ENCODE results near the gene INTS11.

Gene INTS11

DNA sequence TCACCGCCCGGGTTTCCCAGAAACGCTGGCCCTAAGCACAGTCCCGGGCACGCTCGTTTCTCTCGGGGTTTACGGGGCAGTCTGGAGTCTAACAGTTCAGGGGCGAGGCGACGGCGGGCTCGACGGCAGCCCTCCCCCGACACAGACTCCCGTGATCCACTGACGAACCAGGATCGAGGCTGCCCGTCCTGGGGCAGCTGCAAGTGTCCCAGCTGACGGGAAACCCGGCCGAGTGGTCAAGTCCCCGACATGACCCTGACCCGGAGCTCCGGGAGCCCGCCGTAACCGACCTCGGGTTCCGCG lies 51.3 kb downstream of the INTS11 start:
- WGBS, 2 donors (ENCODE audit: extremely low coverage in 2 of 2, insufficient read length in 2 of 2, insufficient replicate concordance in 1 of 2), result no CpG with 5 or more reads among the region's 31 CpGs
- no peak for DNase-seq (ENCODE audit: low spot score)

DNA sequence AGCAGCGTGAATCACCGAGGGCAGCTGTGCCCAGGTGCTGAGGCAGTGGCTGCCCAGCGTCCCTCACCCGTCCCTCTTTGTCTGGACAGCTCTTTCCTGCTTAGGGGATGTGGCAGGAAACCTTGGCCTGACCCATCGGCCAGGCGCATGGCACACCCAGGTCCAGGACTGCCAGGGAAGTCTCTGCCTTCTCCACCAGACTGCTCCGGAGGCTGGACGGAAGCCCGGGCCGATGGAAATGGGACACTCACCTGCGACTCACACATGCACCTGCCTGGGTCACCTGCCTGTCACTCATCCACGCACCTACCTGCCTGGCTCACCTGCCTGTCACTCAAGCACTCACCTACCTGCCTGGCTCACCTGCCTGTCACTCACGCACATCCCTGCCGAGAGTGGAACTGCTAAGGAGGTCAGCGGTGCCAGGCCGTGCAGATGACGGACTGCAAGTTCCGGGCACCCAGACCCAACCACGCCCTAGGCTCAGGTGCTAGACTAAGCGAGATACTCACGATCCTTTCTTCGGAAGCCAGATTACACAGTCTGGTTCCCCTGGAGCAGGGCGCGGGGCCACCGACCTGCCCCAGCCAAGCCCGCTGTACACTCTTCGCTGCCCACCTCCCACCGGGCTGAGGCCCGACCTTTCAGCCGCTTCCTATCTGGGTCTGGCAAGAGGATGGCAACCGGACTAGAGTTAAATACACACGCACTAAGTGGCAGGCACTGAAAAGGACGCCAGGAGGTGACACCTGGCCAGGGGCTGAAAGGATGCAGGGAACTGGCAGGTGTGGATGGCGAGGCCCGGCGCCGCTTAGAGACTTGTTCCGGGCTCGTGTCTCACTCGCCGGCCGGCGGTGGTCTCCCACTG lies 51.9 kb downstream of the INTS11 start:
- no CpG with 5 or more reads among the region's 43 CpGs for WGBS, 2 donors (ENCODE audit: extremely low coverage in 2 of 2, insufficient read length in 2 of 2, insufficient replicate concordance in 1 of 2)

More for the DNA sequence above, 51.3 kb downstream of the INTS11 start:
- peaks cover 10 to 39% of the 10 kb centered on the region in 2 donors for H3K36me3 ChIP-seq (replicated peaks in 1 of 2; ENCODE audit: control insufficient read depth in 2 of 2, insufficient read depth in 2 of 2, low read length in 2 of 2)
- H3K23ac ChIP-seq (ENCODE audit: low read depth, low read length, poor library complexity), result peak overlapping the region; percentile 99
- peaks cover 0 to 2% of the 10 kb centered on the region in 2 donors for H3K9me3 ChIP-seq (replicated peaks in 1 of 2; ENCODE audit: control insufficient read depth in 2 of 2, insufficient read depth in 1 of 2, low read depth in 1 of 2, low read length in 2 of 2)
- peak overlapping the region; percentile 86 for H2AFZ ChIP-seq (ENCODE audit: low read length)
- no peak overlapping the region for H2BK15ac ChIP-seq (ENCODE audit: low read length)
- peaks cover 23% of the 10 kb centered on the region for H3K79me1 ChIP-seq (ENCODE audit: low read depth, low read length)
- H3K9ac ChIP-seq (ENCODE audit: low read depth, low read length, poor library complexity), result peak overlapping the region; percentile 96
- H2BK12ac ChIP-seq (ENCODE audit: low read length), result no peak overlapping the region
- H4K8ac ChIP-seq (ENCODE audit: low read depth, low read length), result no peak overlapping the region
- peak overlapping the region; percentile 94 for H3K18ac ChIP-seq (ENCODE audit: low read length)
- H3K27ac ChIP-seq (replicated peaks; ENCODE audit: low read length), result no peak overlapping the region
- no peak overlapping the region for H4K91ac ChIP-seq (ENCODE audit: low read depth, low read length, poor library complexity)
- no peaks in the 10 kb centered on the region for H3K27me3 ChIP-seq (ENCODE audit: control insufficient read depth in 3 of 3, insufficient read depth in 3 of 3, low read depth in 1 of 3, low read length in 3 of 3)
- H3K4me1 ChIP-seq (ENCODE audit: control insufficient read depth in 2 of 2, insufficient read depth in 1 of 2, low read depth in 1 of 2, low read length in 2 of 2), result peaks cover 14 to 20% of the 10 kb centered on the region in 2 donors
- peak overlapping the region; percentile 90 for H2BK5ac ChIP-seq (ENCODE audit: low read length)
- peak overlapping the region; percentile 56 for H3K14ac ChIP-seq (ENCODE audit: low read length)
- H2BK120ac ChIP-seq (ENCODE audit: low read depth, low read length), result no peak overlapping the region
- peak overlapping the region; percentile 83 for H3K4me2 ChIP-seq (ENCODE audit: insufficient read depth, low read length, poor library complexity, severe bottlenecking)
- peak overlapping the region; percentile 37 for H3K4ac ChIP-seq (ENCODE audit: low read length)
- peak overlapping the region; percentile 95 for H2AK5ac ChIP-seq (ENCODE audit: low read depth, low read length)
- peak overlapping the region; percentile 88 to 97 for H3K4me3 ChIP-seq (ENCODE audit: low read length in 2 of 2)

DNA sequence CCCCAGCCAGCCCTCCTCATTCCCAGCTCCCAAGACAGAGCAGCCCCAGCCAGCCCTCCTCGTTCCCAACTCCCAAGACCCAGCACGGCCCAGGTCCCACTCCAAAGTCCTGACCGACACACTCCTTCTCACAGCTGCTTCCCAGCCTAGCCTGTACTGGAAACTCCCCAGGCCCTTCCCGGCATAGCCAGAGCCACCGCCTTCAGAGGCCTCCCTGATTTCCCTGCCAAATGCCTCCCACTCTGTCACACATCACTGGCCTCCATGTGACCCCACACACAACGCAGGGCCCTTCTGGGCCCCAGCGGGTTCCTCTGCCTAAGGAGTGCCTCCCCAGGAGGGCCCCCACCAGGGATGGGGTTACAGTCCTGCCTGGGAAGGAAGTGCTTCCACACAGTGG lies 53.6 kb downstream of the INTS11 start:
- Histone ChIP-seq H3K4me1 (ENCODE audit: control insufficient read depth in 2 of 2, insufficient read depth in 1 of 2, low read depth in 1 of 2, low read length in 2 of 2) (peaks cover 14 to 20% of the 10 kb centered on the region in 2 donors), H3K4me3 (ENCODE audit: low read length in 2 of 2) (no peak overlapping the region), H2BK12ac (ENCODE audit: low read length) (no peak overlapping the region), H3K9me3 (replicated peaks in 1 of 2; ENCODE audit: control insufficient read depth in 2 of 2, insufficient read depth in 1 of 2, low read depth in 1 of 2, low read length in 2 of 2) (peaks cover 0 to 2% of the 10 kb centered on the region in 2 donors), H3K27me3 (ENCODE audit: control insufficient read depth in 3 of 3, insufficient read depth in 3 of 3, low read depth in 1 of 3, low read length in 3 of 3) (no peaks in the 10 kb centered on the region), H4K8ac (ENCODE audit: low read depth, low read length) (no peak overlapping the region), H3K14ac (ENCODE audit: low read length) (no peak overlapping the region), H4K91ac (ENCODE audit: low read depth, low read length, poor library complexity) (no peak overlapping the region), H3K4me2 (ENCODE audit: insufficient read depth, low read length, poor library complexity, severe bottlenecking) (no peak overlapping the region), H2BK5ac (ENCODE audit: low read length) (peak overlapping the region; percentile 0), H3K27ac (replicated peaks; ENCODE audit: low read length) (no peak overlapping the region), H3K9ac (ENCODE audit: low read depth, low read length, poor library complexity) (peak overlapping the region; percentile 25), H2AFZ (ENCODE audit: low read length) (no peak overlapping the region), H3K18ac (ENCODE audit: low read length) (no peak overlapping the region), H3K23ac (ENCODE audit: low read depth, low read length, poor library complexity) (no peak overlapping the region), H2BK120ac (ENCODE audit: low read depth, low read length) (no peak overlapping the region), H2BK15ac (ENCODE audit: low read length) (no peak overlapping the region), H3K79me1 (ENCODE audit: low read depth, low read length) (peaks cover 34% of the 10 kb centered on the region), H2AK5ac (ENCODE audit: low read depth, low read length) (no peak overlapping the region), H3K4ac (ENCODE audit: low read length) (no peak overlapping the region), H3K36me3 (replicated peaks in 1 of 2; ENCODE audit: control insufficient read depth in 2 of 2, insufficient read depth in 2 of 2, low read length in 2 of 2) (peaks cover 19 to 56% of the 10 kb centered on the region in 2 donors)
- DNase-seq (ENCODE audit: low spot score), result no peak
- WGBS, 2 donors (ENCODE audit: extremely low coverage in 2 of 2, insufficient read length in 2 of 2, insufficient replicate concordance in 1 of 2), result no CpG with 5 or more reads among the region's 7 CpGs

More for the DNA sequence above, 51.9 kb downstream of the INTS11 start:
- Histone ChIP-seq H3K4me2 (ENCODE audit: insufficient read depth, low read length, poor library complexity, severe bottlenecking) (peak overlapping the region; percentile 83), H3K9me3 (replicated peaks in 1 of 2; ENCODE audit: control insufficient read depth in 2 of 2, insufficient read depth in 1 of 2, low read depth in 1 of 2, low read length in 2 of 2) (peaks cover 0 to 2% of the 10 kb centered on the region in 2 donors), H2BK15ac (ENCODE audit: low read length) (no peak overlapping the region), H3K18ac (ENCODE audit: low read length) (peak overlapping the region; percentile 33), H2BK12ac (ENCODE audit: low read length) (no peak overlapping the region), H3K4ac (ENCODE audit: low read length) (peak overlapping the region; percentile 37), H3K14ac (ENCODE audit: low read length) (no peak overlapping the region), H2AK5ac (ENCODE audit: low read depth, low read length) (peak overlapping the region; percentile 95), H3K4me3 (ENCODE audit: low read length in 2 of 2) (peak overlapping the region; percentile 88 to 97), H3K36me3 (replicated peaks in 1 of 2; ENCODE audit: control insufficient read depth in 2 of 2, insufficient read depth in 2 of 2, low read length in 2 of 2) (peaks cover 12 to 45% of the 10 kb centered on the region in 2 donors), H2AFZ (ENCODE audit: low read length) (no peak overlapping the region), H2BK120ac (ENCODE audit: low read depth, low read length) (no peak overlapping the region), H3K23ac (ENCODE audit: low read depth, low read length, poor library complexity) (peak overlapping the region; percentile 25), H3K9ac (ENCODE audit: low read depth, low read length, poor library complexity) (peak overlapping the region; percentile 96), H3K4me1 (ENCODE audit: control insufficient read depth in 2 of 2, insufficient read depth in 1 of 2, low read depth in 1 of 2, low read length in 2 of 2) (peaks cover 14 to 20% of the 10 kb centered on the region in 2 donors), H2BK5ac (ENCODE audit: low read length) (peak overlapping the region; percentile 16), H4K8ac (ENCODE audit: low read depth, low read length) (no peak overlapping the region), H3K27ac (replicated peaks; ENCODE audit: low read length) (no peak overlapping the region), H3K27me3 (ENCODE audit: control insufficient read depth in 3 of 3, insufficient read depth in 3 of 3, low read depth in 1 of 3, low read length in 3 of 3) (no peaks in the 10 kb centered on the region), H3K79me1 (ENCODE audit: low read depth, low read length) (peaks cover 28% of the 10 kb centered on the region), H4K91ac (ENCODE audit: low read depth, low read length, poor library complexity) (no peak overlapping the region)
- DNase-seq (ENCODE audit: low spot score), result no peak

DNA sequence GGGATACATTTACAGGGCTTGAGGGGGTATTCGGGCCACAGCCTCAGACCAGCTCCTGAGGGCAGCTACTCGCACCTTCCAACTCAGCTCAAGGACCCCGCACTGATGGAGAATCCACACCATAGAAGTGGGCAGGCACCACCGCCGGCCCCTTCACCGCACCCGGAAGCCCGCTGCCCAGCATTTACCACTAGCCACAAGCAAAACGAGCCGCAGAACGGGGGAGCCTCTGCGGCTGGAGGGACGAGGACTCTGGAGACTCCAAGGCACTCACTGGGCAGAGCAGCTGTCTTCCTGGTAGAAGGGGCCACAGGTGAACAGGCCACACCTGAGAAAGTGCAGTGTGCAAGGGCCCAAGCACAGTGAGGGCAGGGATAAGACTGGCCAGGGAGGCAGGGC lies 56.2 kb downstream of the INTS11 start:
- no peak overlapping the region for H3K4me2 ChIP-seq (ENCODE audit: insufficient read depth, low read length, poor library complexity, severe bottlenecking)
- no CpG with 5 or more reads among the region's 13 CpGs for WGBS, 2 donors (ENCODE audit: extremely low coverage in 2 of 2, insufficient read length in 2 of 2, insufficient replicate concordance in 1 of 2)

More for the DNA sequence above, 56.2 kb downstream of the INTS11 start:
- Histone ChIP-seq H3K23ac (ENCODE audit: low read depth, low read length, poor library complexity) (no peak overlapping the region), H3K4me3 (ENCODE audit: low read length in 2 of 2) (no peak overlapping the region), H3K4ac (ENCODE audit: low read length) (no peak overlapping the region), H3K18ac (ENCODE audit: low read length) (no peak overlapping the region), H2AK5ac (ENCODE audit: low read depth, low read length) (no peak overlapping the region), H2BK15ac (ENCODE audit: low read length) (no peak overlapping the region), H4K91ac (ENCODE audit: low read depth, low read length, poor library complexity) (no peak overlapping the region), H3K36me3 (replicated peaks in 1 of 2; ENCODE audit: control insufficient read depth in 2 of 2, insufficient read depth in 2 of 2, low read length in 2 of 2) (peaks cover 28 to 80% of the 10 kb centered on the region in 2 donors), H4K8ac (ENCODE audit: low read depth, low read length) (no peak overlapping the region), H3K9ac (ENCODE audit: low read depth, low read length, poor library complexity) (no peak overlapping the region), H3K9me3 (replicated peaks in 1 of 2; ENCODE audit: control insufficient read depth in 2 of 2, insufficient read depth in 1 of 2, low read depth in 1 of 2, low read length in 2 of 2) (peaks cover 0 to 2% of the 10 kb centered on the region in 2 donors), H3K27ac (replicated peaks; ENCODE audit: low read length) (no peak overlapping the region), H3K4me1 (ENCODE audit: control insufficient read depth in 2 of 2, insufficient read depth in 1 of 2, low read depth in 1 of 2, low read length in 2 of 2) (peaks cover 9 to 10% of the 10 kb centered on the region in 2 donors), H3K79me1 (ENCODE audit: low read depth, low read length) (peaks cover 29% of the 10 kb centered on the region), H3K27me3 (ENCODE audit: control insufficient read depth in 3 of 3, insufficient read depth in 3 of 3, low read depth in 1 of 3, low read length in 3 of 3) (no peaks in the 10 kb centered on the region), H2BK5ac (ENCODE audit: low read length) (peak overlapping the region; percentile 87), H3K14ac (ENCODE audit: low read length) (no peak overlapping the region), H2AFZ (ENCODE audit: low read length) (no peak overlapping the region), H2BK120ac (ENCODE audit: low read depth, low read length) (no peak overlapping the region), H2BK12ac (ENCODE audit: low read length) (no peak overlapping the region)
- no peak for DNase-seq (ENCODE audit: low spot score)
